ENCODE measurements around the gene SLC35A5. TPM values are rescaled to one million over a fixed set of nuclear protein-coding genes. Genes with fewer than 3 reads are reported as not detected.
A peak's percentile ranks its signal among the peaks of the same experiment; 100 is the strongest.

The SLC35A5 gene
- total and polyA plus RNA-seq, 2 of the 13 experiments (the other 11 are each of a cell fraction or from before 2014, with no cell fraction given): 15.5 to 26.5 TPM

DNA sequence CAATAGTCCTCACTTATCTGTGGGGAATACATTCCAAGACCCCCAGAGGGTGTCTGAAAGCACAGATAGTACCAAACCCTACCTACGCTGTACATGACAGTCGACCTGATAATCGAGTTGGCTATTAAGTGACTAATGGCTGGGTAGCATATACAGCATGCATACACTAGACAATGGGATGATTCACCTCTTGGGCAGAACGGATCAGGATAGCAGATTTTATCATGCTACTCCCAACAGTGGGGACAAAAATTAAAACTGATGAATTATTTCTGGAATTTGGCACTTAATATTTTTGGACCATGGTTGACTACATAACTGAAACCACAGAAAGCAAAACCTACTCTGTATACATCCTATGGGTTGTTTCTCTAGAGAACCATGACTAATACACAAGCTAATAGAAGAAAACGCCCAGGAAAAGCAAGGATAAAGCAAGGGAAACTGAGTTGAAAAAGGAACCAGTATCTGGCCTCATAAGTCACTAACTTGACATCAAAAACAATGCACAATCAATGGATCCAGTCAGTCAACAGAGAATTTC, 15.6 kb upstream of the SLC35A5 start (continued):
- no peak for TF ChIP-seq ZSCAN22 (CRISPR knock-in tag; IDR thresholded peaks at IDR 0.05)
- no peak for TF ChIP-seq EP300 (IDR thresholded peaks at IDR 0.05; ENCODE audit: low read depth in 2 of 2, low read length in 2 of 2)
- TF ChIP-seq EP300 (CRISPR knock-in tag; IDR thresholded peaks at IDR 0.05; ENCODE audit: borderline replicate concordance): no peak
- TF ChIP-seq ZNF549 (CRISPR knock-in tag; IDR thresholded peaks at IDR 0.05): no peak
- no peak for TF ChIP-seq HMGA1 (CRISPR knock-in tag; conservative IDR thresholded peaks at IDR 0.05)

DNA sequence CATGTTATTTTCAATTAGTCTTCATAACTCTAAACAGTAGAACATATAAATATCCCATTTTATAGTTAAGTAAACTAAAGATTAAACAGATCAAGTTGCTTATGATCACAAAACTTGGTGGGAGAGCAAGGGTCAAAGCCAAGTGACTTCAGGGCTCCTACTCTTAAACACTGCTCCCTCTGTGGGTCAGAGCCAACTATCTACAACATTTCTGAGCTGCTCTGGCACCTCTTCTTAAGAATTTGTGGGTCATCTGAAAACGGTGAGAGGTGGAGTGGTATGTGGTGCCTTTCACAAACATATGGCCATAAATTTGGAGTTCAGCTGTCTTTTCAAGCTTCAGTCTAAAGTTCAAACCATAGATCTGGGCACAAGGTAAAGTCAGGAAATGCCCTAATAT, 11.0 kb upstream of the SLC35A5 start:
- peak; percentile 43; the same call in 1 of the 3 replicates for ATAC-seq
- no peak for FAIRE-seq
- no peak overlapping the region for H3K4me2 ChIP-seq (ENCODE audit: low read depth, low read length)
- no peak overlapping the region for H2AFZ ChIP-seq (ENCODE audit: low read length)
- H3K27ac ChIP-seq (ENCODE audit: extremely low read length, insufficient read depth, low read length): no peak overlapping the region
- POLR2A ChIA-PET: interaction anchor here (1.4 kb wide), 1 partner anchor 11 kb away, joined by 5 read pairs; the partner anchor contains the start of gene SLC35A5
- WGBS (ENCODE audit: low lambda C conversion rate): 55% methylated on average over 1 of the region's 1 CpG
- no peaks in the 10 kb centered on the region for H3K9me3 ChIP-seq (ENCODE audit: low read length)
- peaks cover 2 to 26% of the 10 kb centered on the region in 2 experiments; a peak in 4 of 5 replicates for H3K36me3 ChIP-seq (replicated peaks in 1 of 2; ENCODE audit: control insufficient read depth in 1 of 2, insufficient read depth in 2 of 2, low read length in 2 of 2)
- in situ Hi-C loops (cut with HindIII; ENCODE audit: extremely low pct_ligation_motif_present, low pct_unique_long_range_greater_than_20kb): no loop called here
- no peak overlapping the region for H3K9ac ChIP-seq (ENCODE audit: insufficient read depth, low read depth, low read length)
- BruUV-seq (replicated peaks): no TSS peak
- intact Hi-C loops (cut with micrococcal nuclease; ENCODE audit: unreplicated experiment): no loop called here
- no peak overlapping the region for H3K4me3 ChIP-seq (replicated peaks in 1 of 3; ENCODE audit: insufficient read depth in 1 of 3, low read depth in 2 of 3, low read length in 3 of 3)
- no peak for TF ChIP-seq ZNF713 (CRISPR knock-in tag; IDR thresholded peaks at IDR 0.05)
- TF ChIP-seq SNAI1 (CRISPR knock-in tag; IDR thresholded peaks at IDR 0.05; ENCODE audit: borderline replicate concordance): no peak
- no peak for TF ChIP-seq ZKSCAN1 (IDR thresholded peaks at IDR 0.05; ENCODE audit: low read length)
- TF ChIP-seq ZNF552 (CRISPR knock-in tag; IDR thresholded peaks at IDR 0.05; ENCODE audit: borderline replicate concordance): no peak
- no peak for TF ChIP-seq ZNF572 (CRISPR knock-in tag; IDR thresholded peaks at IDR 0.05)
- H3K27me3 ChIP-seq (ENCODE audit: control insufficient read depth in 1 of 2, insufficient read depth in 2 of 2, low read length in 2 of 2): no peaks in the 10 kb centered on the region
- DNase-seq (ENCODE audit: low spot score): no peak
- peaks cover 4% of the 10 kb centered on the region; the same call in 1 of the 2 replicates for H4K20me1 ChIP-seq (ENCODE audit: insufficient read depth, low read length)
- H3K4me1 ChIP-seq (ENCODE audit: insufficient read depth, low read length): peaks cover 9% of the 10 kb centered on the region
- CTCF ChIA-PET (ENCODE audit: low intra/inter-chr PET ratio, low total read pairs): no interaction called here
- peaks cover 22% of the 10 kb centered on the region for H3K79me2 ChIP-seq (ENCODE audit: insufficient read depth, low read length)

All from HepG2 (cell line).